ENCODE measurements around the gene TKFC. TPM values are rescaled to one million over a fixed set of nuclear protein-coding genes. Genes with fewer than 3 reads are reported as not detected.

Gene TKFC
- total RNA-seq, 1 donor: 30.0 TPM

DNA sequence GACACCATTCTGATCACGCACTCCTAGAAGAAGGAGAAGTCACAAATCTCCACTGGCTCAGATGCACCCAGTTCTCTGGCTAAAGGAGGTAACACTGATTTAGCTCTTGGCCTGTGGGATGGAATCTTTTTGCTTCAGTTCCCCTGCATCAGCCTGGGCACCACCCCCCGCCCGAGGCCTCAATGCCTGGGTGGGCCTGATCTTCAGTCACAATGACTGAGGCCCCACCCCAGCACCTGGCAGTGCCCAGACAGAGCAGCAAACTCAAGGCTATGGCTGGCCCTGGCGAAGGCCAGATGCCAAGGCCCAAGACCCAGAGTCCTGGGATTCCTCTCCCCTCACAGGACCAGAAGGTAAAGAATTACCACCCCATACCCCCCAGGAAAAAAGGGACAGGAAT is 23.7 kb downstream of the TKFC start:
- no peak for DNase-seq (ENCODE audit: insufficient read length, low spot score, missing footprints)
- H2AFZ ChIP-seq (ENCODE audit: low read length): no peak overlapping the region
- peaks cover 17% of the 10 kb centered on the region for H3K4me1 ChIP-seq (ENCODE audit: insufficient read depth, low read length)
- no peak overlapping the region for H3K4me3 ChIP-seq (ENCODE audit: insufficient read depth, low read length)
- no peaks in the 10 kb centered on the region for H3K27me3 ChIP-seq (ENCODE audit: insufficient read depth, low read length)
- peak overlapping the region; percentile 12 for H3K27ac ChIP-seq (ENCODE audit: low read depth, low read length)
- peaks cover 41% of the 10 kb centered on the region for H3K36me3 ChIP-seq (ENCODE audit: insufficient read depth, low read length)
- TF ChIP-seq, protein P1, sequence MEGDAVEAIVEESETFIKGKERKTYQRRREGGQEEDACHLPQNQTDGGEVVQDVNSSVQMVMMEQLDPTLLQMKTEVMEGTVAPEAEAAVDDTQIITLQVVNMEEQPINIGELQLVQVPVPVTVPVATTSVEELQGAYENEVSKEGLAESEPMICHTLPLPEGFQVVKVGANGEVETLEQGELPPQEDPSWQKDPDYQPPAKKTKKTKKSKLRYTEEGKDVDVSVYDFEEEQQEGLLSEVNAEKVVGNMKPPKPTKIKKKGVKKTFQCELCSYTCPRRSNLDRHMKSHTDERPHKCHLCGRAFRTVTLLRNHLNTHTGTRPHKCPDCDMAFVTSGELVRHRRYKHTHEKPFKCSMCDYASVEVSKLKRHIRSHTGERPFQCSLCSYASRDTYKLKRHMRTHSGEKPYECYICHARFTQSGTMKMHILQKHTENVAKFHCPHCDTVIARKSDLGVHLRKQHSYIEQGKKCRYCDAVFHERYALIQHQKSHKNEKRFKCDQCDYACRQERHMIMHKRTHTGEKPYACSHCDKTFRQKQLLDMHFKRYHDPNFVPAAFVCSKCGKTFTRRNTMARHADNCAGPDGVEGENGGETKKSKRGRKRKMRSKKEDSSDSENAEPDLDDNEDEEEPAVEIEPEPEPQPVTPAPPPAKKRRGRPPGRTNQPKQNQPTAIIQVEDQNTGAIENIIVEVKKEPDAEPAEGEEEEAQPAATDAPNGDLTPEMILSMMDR (IDR thresholded peaks at IDR 0.05; ENCODE audit: extremely low read depth, low read depth, low read length): no peak
- no peaks in the 10 kb centered on the region for H3K9me3 ChIP-seq (ENCODE audit: low read depth, low read length)
- peaks cover 24% of the 10 kb centered on the region for H3K79me2 ChIP-seq (ENCODE audit: insufficient read depth, low read length)
- no peak overlapping the region for H3K4me2 ChIP-seq (ENCODE audit: insufficient read depth, low read length)
- peaks cover 13% of the 10 kb centered on the region for H4K20me1 ChIP-seq (ENCODE audit: insufficient read depth, low read length)

DNA sequence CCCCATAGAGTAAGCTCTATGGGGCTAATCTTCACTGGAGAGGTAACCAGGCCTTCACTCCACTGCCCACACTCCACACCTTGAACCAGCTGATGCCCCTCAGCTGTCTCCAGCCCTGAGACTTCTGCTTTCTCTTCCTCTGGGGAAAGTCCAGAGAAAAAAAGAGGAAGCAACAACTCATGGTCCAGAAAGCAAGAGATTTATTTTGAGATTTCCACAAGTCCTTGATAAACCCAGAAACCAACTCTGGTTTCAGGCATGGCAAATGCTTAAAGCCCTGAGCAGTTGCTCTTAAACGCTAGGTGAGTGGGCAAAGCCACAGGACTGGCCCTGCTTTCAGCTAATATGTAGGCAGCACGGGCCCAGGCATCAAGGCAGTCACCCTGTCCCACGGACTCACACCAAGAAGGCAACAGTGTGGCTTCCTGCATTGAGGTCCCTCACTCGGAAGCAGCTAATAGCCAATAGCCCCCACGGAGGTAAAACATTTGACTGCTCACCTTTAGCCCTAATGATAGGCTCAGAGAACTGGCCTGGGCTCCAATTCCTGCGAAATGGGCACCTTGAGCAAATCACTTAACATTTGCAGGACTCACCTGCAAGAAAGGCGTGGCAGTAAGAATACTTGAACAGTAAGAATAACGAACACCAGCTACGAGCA is 24.3 kb downstream of the TKFC start:
- no peak overlapping the region for H3K27ac ChIP-seq (ENCODE audit: low read depth, low read length)
- H3K79me2 ChIP-seq (ENCODE audit: insufficient read depth, low read length): peaks cover 26% of the 10 kb centered on the region
- TF ChIP-seq, protein P1 (IDR thresholded peaks at IDR 0.05; ENCODE audit: extremely low read depth, low read depth, low read length): no peak
- no peaks in the 10 kb centered on the region for H3K27me3 ChIP-seq (ENCODE audit: insufficient read depth, low read length)
- peaks cover 18% of the 10 kb centered on the region for H3K4me1 ChIP-seq (ENCODE audit: insufficient read depth, low read length)
- no peaks in the 10 kb centered on the region for H3K9me3 ChIP-seq (ENCODE audit: low read depth, low read length)
- DNase-seq (ENCODE audit: insufficient read length, low spot score, missing footprints): peak; percentile 45
- H2AFZ ChIP-seq (ENCODE audit: low read length): no peak overlapping the region
- no peak overlapping the region for H3K4me3 ChIP-seq (ENCODE audit: insufficient read depth, low read length)
- H3K4me2 ChIP-seq (ENCODE audit: insufficient read depth, low read length): no peak overlapping the region
- H3K36me3 ChIP-seq (ENCODE audit: insufficient read depth, low read length): peaks cover 35% of the 10 kb centered on the region
- peaks cover 13% of the 10 kb centered on the region for H4K20me1 ChIP-seq (ENCODE audit: insufficient read depth, low read length)

DNA sequence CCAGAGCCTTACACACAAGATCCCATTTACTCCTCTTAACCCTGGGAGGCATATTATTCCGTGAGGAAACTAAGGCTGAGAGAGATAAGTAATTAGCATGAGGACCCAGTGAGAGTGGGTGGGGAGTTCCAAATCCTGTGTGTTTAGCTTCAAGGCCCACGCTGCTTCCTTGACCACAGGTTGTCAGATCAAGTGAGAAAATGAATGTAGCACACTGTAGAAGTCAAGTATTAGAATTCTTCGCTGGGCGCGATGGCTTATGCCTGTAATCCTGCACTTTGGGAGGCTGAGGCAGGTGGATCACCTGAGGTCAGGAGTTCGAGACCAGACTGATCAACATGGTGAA is 24.8 kb downstream of the TKFC start:
- no peak overlapping the region for H3K27ac ChIP-seq (ENCODE audit: low read depth, low read length)
- H3K4me2 ChIP-seq (ENCODE audit: insufficient read depth, low read length): no peak overlapping the region
- H3K27me3 ChIP-seq (ENCODE audit: insufficient read depth, low read length): no peaks in the 10 kb centered on the region
- H3K9me3 ChIP-seq (ENCODE audit: low read depth, low read length): no peaks in the 10 kb centered on the region
- H3K36me3 ChIP-seq (ENCODE audit: insufficient read depth, low read length): peaks cover 30% of the 10 kb centered on the region
- H2AFZ ChIP-seq (ENCODE audit: low read length): no peak overlapping the region
- no peak for DNase-seq (ENCODE audit: insufficient read length, low spot score, missing footprints)
- peaks cover 13% of the 10 kb centered on the region for H4K20me1 ChIP-seq (ENCODE audit: insufficient read depth, low read length)
- TF ChIP-seq, protein P1 (IDR thresholded peaks at IDR 0.05; ENCODE audit: extremely low read depth, low read depth, low read length): no peak
- peaks cover 31% of the 10 kb centered on the region for H3K79me2 ChIP-seq (ENCODE audit: insufficient read depth, low read length)
- H3K4me1 ChIP-seq (ENCODE audit: insufficient read depth, low read length): peaks cover 22% of the 10 kb centered on the region
- H3K4me3 ChIP-seq (ENCODE audit: insufficient read depth, low read length): no peak overlapping the region

DNA sequence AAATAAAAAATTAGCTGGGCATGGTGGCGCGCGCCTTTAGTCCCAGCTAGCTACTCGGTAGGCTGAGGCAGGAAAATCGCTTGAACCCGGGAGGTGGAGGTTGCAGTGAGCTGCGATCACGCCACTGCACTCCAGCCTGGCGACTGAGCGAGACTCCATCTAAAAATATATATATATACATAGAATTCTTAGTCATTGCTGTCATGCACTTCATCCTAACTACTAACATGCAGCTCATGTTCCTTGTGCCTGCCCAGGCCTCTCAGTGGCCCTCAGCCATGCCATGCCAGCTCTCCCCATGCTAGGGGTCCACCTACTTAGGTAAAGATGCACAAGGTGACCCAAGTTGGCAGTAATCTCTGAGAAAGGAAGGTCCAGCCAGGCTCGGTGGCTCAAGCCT is 25.5 kb downstream of the TKFC start:
- peaks cover 38% of the 10 kb centered on the region for H3K79me2 ChIP-seq (ENCODE audit: insufficient read depth, low read length)
- no peaks in the 10 kb centered on the region for H3K27me3 ChIP-seq (ENCODE audit: insufficient read depth, low read length)
- peaks cover 28% of the 10 kb centered on the region for H3K4me1 ChIP-seq (ENCODE audit: insufficient read depth, low read length)
- H3K9me3 ChIP-seq (ENCODE audit: low read depth, low read length): no peaks in the 10 kb centered on the region
- H3K4me2 ChIP-seq (ENCODE audit: insufficient read depth, low read length): no peak overlapping the region
- no peak overlapping the region for H2AFZ ChIP-seq (ENCODE audit: low read length)
- peaks cover 7% of the 10 kb centered on the region for H4K20me1 ChIP-seq (ENCODE audit: insufficient read depth, low read length)
- TF ChIP-seq, protein P1 (IDR thresholded peaks at IDR 0.05; ENCODE audit: extremely low read depth, low read depth, low read length): no peak
- no peak overlapping the region for H3K27ac ChIP-seq (ENCODE audit: low read depth, low read length)
- H3K36me3 ChIP-seq (ENCODE audit: insufficient read depth, low read length): peaks cover 25% of the 10 kb centered on the region
- H3K4me3 ChIP-seq (ENCODE audit: insufficient read depth, low read length): no peak overlapping the region
- peak; percentile 23 for DNase-seq (ENCODE audit: insufficient read length, low spot score, missing footprints)
